Endothelial cell of umbilical vein (primary cell): ENCODE measurements around the gene CACNA2D1. TPM values are rescaled to one million over a fixed set of nuclear protein-coding genes. Genes with fewer than 3 reads are reported as not detected.

Experiments
- BruUV-seq: library from RNA; stranded (reverse); fragments of 400-500 nt; replicated peaks from 2 replicates; lab custom pipeline; 2021; lab: Mats Ljungman, UMichigan
- CTCF ChIA-PET: fragments of 300-600, 350-600 bp; sonication (Branson Sonifier 250); formaldehyde crosslinking; loops from one replicate; lab custom pipeline; 2021; ENCODE audit warnings: antibody characterized with exemption, inconsistent platforms; lab: Charles Lee
- POLR2A ChIA-PET: fragments of 300-600, 350-600 bp; sonication (Branson Sonifier 250); formaldehyde crosslinking; loops from one replicate; lab custom pipeline; 2021; ENCODE audit warnings: antibody characterized with exemption, inconsistent platforms; lab: Charles Lee
- DNase-seq: peaks from one replicate; pipeline ENCODE4 v3.0.0-alpha.2; 2011; ENCODE audit warnings: low read depth, low spot score
- FAIRE-seq: peaks from 2 replicates; lab custom pipeline; 2011; peaks lifted over from hg19 to GRCh38; lab: Jason Lieb, UNC
- H2AFZ ChIP-seq: 2 replicates; pipeline ENCODE4 v1.6.0; 2012; ENCODE audit warnings: low read depth, low read length, control low read depth, inconsistent platforms
- H3K27ac ChIP-seq: 2 replicates; pipeline ENCODE4 v1.5.1; 2011; ENCODE audit warnings: low read depth, mild to moderate bottlenecking, control low read depth, low read length, moderate library complexity; ENCODE audit not compliant: insufficient read depth
- H3K27me3 ChIP-seq, 2 experiments: 2 replicates each; pipeline versions ENCODE4 v1.6.0 to v1.6.1; 2011; ENCODE audit warnings: low read length in 2 of 2, mixed read lengths in 1 of 2; ENCODE audit not compliant: control insufficient read depth in 2 of 2, insufficient read depth in 2 of 2
- H3K36me3 ChIP-seq, 2 experiments: 2 replicates in 1 of 2; 3 replicates in 1 of 2; pipeline ENCODE4 v1.5.1; 2011; ENCODE audit warnings: low read length in 2 of 2, mild to moderate bottlenecking in 1 of 2, moderate library complexity in 1 of 2; ENCODE audit not compliant: control insufficient read depth in 2 of 2, insufficient read depth in 2 of 2; ENCODE audit errors: extremely low read depth in 1 of 2
- H3K4me1 ChIP-seq: 3 replicates; pipeline ENCODE4 v1.5.1; 2011; ENCODE audit warnings: mild to moderate bottlenecking, low read length; ENCODE audit not compliant: control insufficient read depth, insufficient read depth; ENCODE audit errors: extremely low read depth
- H3K4me2 ChIP-seq: 2 replicates; pipeline ENCODE4 v1.6.1; 2011; ENCODE audit warnings: low read length, control low read depth, mixed read lengths; ENCODE audit not compliant: insufficient read depth
- H3K4me3 ChIP-seq, 3 experiments: fragments of 200-600 bp in 1 of 3; sonication (generic), shearing (Covaris generic) in 1 of 3; replicated peaks in 1 of 3; 2 replicates each; pipeline ENCODE4 v1.5.1; 2011 to 2016; ENCODE audit warnings: control low read depth in 3 of 3, low read length in 3 of 3, mild to moderate bottlenecking in 2 of 3, inconsistent platforms in 1 of 3, low read depth in 1 of 3, moderate library complexity in 1 of 3; ENCODE audit not compliant: insufficient read depth in 1 of 3
- H3K79me2 ChIP-seq: 2 replicates; pipeline ENCODE4 v1.6.0; 2012; ENCODE audit warnings: low read length, inconsistent platforms; ENCODE audit not compliant: control insufficient read depth, insufficient read depth
- H3K9ac ChIP-seq: replicated peaks from 2 replicates; pipeline ENCODE3; 2011; ENCODE audit warnings: low read length, control low read depth; ENCODE audit not compliant: insufficient read depth; ENCODE audit errors: extremely low read depth
- H3K9me1 ChIP-seq: replicated peaks from 3 replicates; pipeline ENCODE4 v1.6.0; 2011; ENCODE audit warnings: mild to moderate bottlenecking, low read length; ENCODE audit not compliant: control insufficient read depth, insufficient read depth; ENCODE audit errors: extremely low read depth
- H3K9me3 ChIP-seq: replicated peaks from 2 replicates; pipeline ENCODE4 v1.5.1; 2012; ENCODE audit warnings: low read length, inconsistent platforms; ENCODE audit not compliant: control insufficient read depth, insufficient read depth
- H4K20me1 ChIP-seq: replicated peaks from 2 replicates; pipeline ENCODE3; 2011; ENCODE audit warnings: mild to moderate bottlenecking, low read length; ENCODE audit not compliant: control insufficient read depth, insufficient read depth; ENCODE audit errors: extremely low read depth
- EZH2 ChIP-seq: IDR thresholded peaks from 2 replicates; pipeline ENCODE4 v1.6.1; 2012; ENCODE audit warnings: borderline replicate concordance, low read depth, mild to moderate bottlenecking, moderate library complexity, low read length, inconsistent platforms; ENCODE audit not compliant: severe bottlenecking
- FOS ChIP-seq: IDR thresholded peaks from 2 replicates; pipeline ENCODE4 v1.6.1; 2011; ENCODE audit warnings: mild to moderate bottlenecking, low read length, moderate library complexity, borderline replicate concordance; ENCODE audit not compliant: insufficient read depth
- JUN ChIP-seq: IDR thresholded peaks from 2 replicates; pipeline ENCODE4 v1.6.1; 2011; ENCODE audit warnings: borderline replicate concordance, low read depth; ENCODE audit not compliant: insufficient read length, insufficient read depth
- MYC ChIP-seq: IDR thresholded peaks from one replicate; pipeline ENCODE4 v1.6.1; 2011; ENCODE audit warnings: mild to moderate bottlenecking, low read depth, low read length
- POLR2A ChIP-seq: IDR thresholded peaks from 2 replicates; pipeline ENCODE4 v1.6.1; 2012; ENCODE audit warnings: low read depth, mild to moderate bottlenecking, control low read depth, low read length
- POLR2AphosphoS5 ChIP-seq: IDR thresholded peaks from 2 replicates; pipeline ENCODE4 v1.6.1; 2012; ENCODE audit warnings: low read depth, mild to moderate bottlenecking, control low read depth, low read length, moderate library complexity; ENCODE audit not compliant: insufficient read depth
- dilution Hi-C: fragments of 300-500 bp; cut with MboI; formaldehyde crosslinking; loops from one replicate; pipeline ENCODE4 v1.15.0; 2019; ENCODE audit warnings: low sequenced_read_pairs; ENCODE audit not compliant: extremely low pct_ligation_motif_present
- intact Hi-C: fragments of 100-400 bp; cut with micrococcal nuclease; formaldehyde crosslinking; loops from one replicate; pipeline ENCODE4 v1.10.0; 2022
- polyA plus RNA-seq, 4 experiments: library from polyadenylated mRNA; depleted of rRNA in 3 of 4; stranded (reverse) in 3 of 4; unstranded in 1 of 4; fragments of >200 nt; gene quantifications; 2 replicates each; pipeline versions ENCODE4 v1.2.1 to v1.2.3, GENCODE V29; 2011 to 2012; ENCODE audit warnings: missing spikeins in 1 of 4
- total RNA-seq: library from RNA; stranded (reverse); gene quantifications from 2 replicates; pipeline ENCODE4 v1.2.3, GENCODE V29; 2021
- TF ChIP-seq, protein P1 (sequence below): IDR thresholded peaks from 2 replicates; pipeline ENCODE4 v1.6.1; 2011; ENCODE audit not compliant: insufficient read depth, insufficient read length
- TF ChIP-seq, protein P2 (sequence below), 2 donors: IDR thresholded peaks; 1 replicate in 1 of 2; 2 replicates in 1 of 2; pipeline ENCODE4 v1.5.1; 2011; ENCODE audit warnings: low read length in 2 of 2, mild to moderate bottlenecking in 2 of 2, moderate library complexity in 2 of 2, control low read depth in 1 of 2, inconsistent platforms in 1 of 2, low read depth in 1 of 2; ENCODE audit not compliant: insufficient read depth in 1 of 2; ENCODE audit errors: extremely low read depth in 1 of 2

CACNA2D1 gene
- total and polyA plus RNA-seq, 2 donors (not counting 3 experiments of a cell fraction or from before 2014, with no cell fraction given), result 4.1 to 38.6 TPM

DNA sequence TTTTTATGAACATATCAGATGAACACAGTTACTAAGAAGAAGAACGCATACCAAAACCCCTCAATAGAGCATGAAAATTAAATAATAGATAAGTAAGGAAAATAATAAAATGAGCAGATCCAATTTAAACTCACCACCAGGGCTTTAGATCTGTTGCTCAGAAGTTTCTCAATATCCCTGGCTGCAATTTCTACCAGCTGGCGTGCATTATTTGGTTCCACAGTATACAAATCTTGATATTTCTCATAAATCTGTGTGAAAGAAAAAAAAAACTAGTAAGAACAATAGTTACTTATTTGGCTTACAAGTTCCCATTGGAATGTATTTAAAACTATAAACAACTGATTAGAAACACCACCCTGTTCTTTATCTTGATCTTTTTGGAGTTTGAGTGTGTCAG is 108.6 kb downstream of the CACNA2D1 start:
- FAIRE-seq, result no peak
- H3K4me3 ChIP-seq, result no peak overlapping the region
- no peak overlapping the region for H3K9ac ChIP-seq
- H3K27me3 ChIP-seq, result no peaks in the 10 kb centered on the region
- no peak for DNase-seq
- no peak overlapping the region for H3K4me2 ChIP-seq
- H3K27ac ChIP-seq, result no peak overlapping the region
- H3K9me3 ChIP-seq, result no peaks in the 10 kb centered on the region
- dilution Hi-C loops, result no loop called here
- H4K20me1 ChIP-seq, result no peaks in the 10 kb centered on the region
- ChIA-PET CTCF (no interaction called here), POLR2A (no interaction called here)
- no peaks in the 10 kb centered on the region for H3K36me3 ChIP-seq
- TF ChIP-seq MYC (no peak), FOS (no peak), POLR2AphosphoS5 (no peak), JUN (no peak), EZH2 (no peak), POLR2A (no peak)
- TF ChIP-seq, protein P1, sequence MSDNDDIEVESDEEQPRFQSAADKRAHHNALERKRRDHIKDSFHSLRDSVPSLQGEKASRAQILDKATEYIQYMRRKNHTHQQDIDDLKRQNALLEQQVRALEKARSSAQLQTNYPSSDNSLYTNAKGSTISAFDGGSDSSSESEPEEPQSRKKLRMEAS, result no peak
- TF ChIP-seq, protein P2, sequence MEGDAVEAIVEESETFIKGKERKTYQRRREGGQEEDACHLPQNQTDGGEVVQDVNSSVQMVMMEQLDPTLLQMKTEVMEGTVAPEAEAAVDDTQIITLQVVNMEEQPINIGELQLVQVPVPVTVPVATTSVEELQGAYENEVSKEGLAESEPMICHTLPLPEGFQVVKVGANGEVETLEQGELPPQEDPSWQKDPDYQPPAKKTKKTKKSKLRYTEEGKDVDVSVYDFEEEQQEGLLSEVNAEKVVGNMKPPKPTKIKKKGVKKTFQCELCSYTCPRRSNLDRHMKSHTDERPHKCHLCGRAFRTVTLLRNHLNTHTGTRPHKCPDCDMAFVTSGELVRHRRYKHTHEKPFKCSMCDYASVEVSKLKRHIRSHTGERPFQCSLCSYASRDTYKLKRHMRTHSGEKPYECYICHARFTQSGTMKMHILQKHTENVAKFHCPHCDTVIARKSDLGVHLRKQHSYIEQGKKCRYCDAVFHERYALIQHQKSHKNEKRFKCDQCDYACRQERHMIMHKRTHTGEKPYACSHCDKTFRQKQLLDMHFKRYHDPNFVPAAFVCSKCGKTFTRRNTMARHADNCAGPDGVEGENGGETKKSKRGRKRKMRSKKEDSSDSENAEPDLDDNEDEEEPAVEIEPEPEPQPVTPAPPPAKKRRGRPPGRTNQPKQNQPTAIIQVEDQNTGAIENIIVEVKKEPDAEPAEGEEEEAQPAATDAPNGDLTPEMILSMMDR (IDR thresholded peaks at IDR 0.05; ENCODE audit: extremely low read depth in 1 of 2, insufficient read depth in 1 of 2, low read depth in 1 of 2, low read length in 2 of 2), result no peak
- no peaks in the 10 kb centered on the region for H3K9me1 ChIP-seq
- H2AFZ ChIP-seq, result no peak overlapping the region
- BruUV-seq, result no TSS peak
- intact Hi-C loops, result no loop called here
- H3K79me2 ChIP-seq, result no peaks in the 10 kb centered on the region
- no peaks in the 10 kb centered on the region for H3K4me1 ChIP-seq
